K562 (cell line): ENCODE results near the gene KAT6B. TPM values are rescaled to one million over a fixed set of nuclear protein-coding genes. Genes with fewer than 3 reads are reported as not detected.

ENCODE experiments used
- ATAC-seq: fragments of 200-7000 bp; cut with Tn5 transposase; 3 replicates; pipeline ENCODE4 v1.9.1; 2020; ENCODE audit warnings: moderate library complexity
- BruUV-seq: library from RNA; stranded (reverse); fragments of 400-500 nt; replicated peaks from 2 replicates; lab custom pipeline; 2021; lab: Mats Ljungman, UMichigan
- CTCF ChIA-PET: fragments of 300-600 bp; formaldehyde crosslinking; extraction: SDS; loops from one replicate; lab custom pipeline; 2021; ENCODE audit warnings: low intra/inter-chr PET ratio; lab: Yijun Ruan, JAX
- POLR2A ChIA-PET: fragments of 300-600, 350-650 bp; sonication (Branson Sonifier 250); formaldehyde crosslinking; extraction: SDS; loops from one replicate; lab custom pipeline; 2021; ENCODE audit warnings: antibody characterized with exemption, inconsistent platforms; lab: Yijun Ruan, JAX
- DNase-seq, 4 experiments: peaks; one replicate each; pipeline versions ENCODE4 v3.0.0 to v3.0.0-alpha.2; 2011 to 2018; ENCODE audit warnings: low spot score in 3 of 4, mixed read lengths in 3 of 4; ENCODE audit errors: extremely low read depth in 1 of 4
- FAIRE-seq: peaks from 2 replicates; lab custom pipeline; 2011; peaks lifted over from hg19 to GRCh38; lab: Jason Lieb, UNC
- H2AFZ ChIP-seq: 2 replicates; pipeline ENCODE4 v1.6.0; 2011; ENCODE audit warnings: low read depth, low read length, control low read depth, inconsistent platforms
- H3K27ac ChIP-seq: fragments of 200-600 bp; 3 replicates; pipeline ENCODE4 v1.8.0; 2011; ENCODE audit warnings: low read depth, mild to moderate bottlenecking, control low read depth, inconsistent platforms, low read length, moderate library complexity, mixed read lengths; ENCODE audit errors: extremely low read depth
- H3K27me3 ChIP-seq, 2 experiments: fragments of 300-600 bp in 1 of 2; 2 replicates in 1 of 2; 3 replicates in 1 of 2; pipeline versions ENCODE4 v1.6.0 to v1.8.0; 2011; ENCODE audit warnings: inconsistent platforms in 2 of 2, low read length in 2 of 2, mild to moderate bottlenecking in 1 of 2, mixed read lengths in 1 of 2, moderate library complexity in 1 of 2; ENCODE audit not compliant: control insufficient read depth in 2 of 2, insufficient read depth in 2 of 2
- H3K36me3 ChIP-seq: fragments of 300-600 bp; 3 replicates; pipeline ENCODE4 v1.8.0; 2011; ENCODE audit warnings: mild to moderate bottlenecking, low read length, inconsistent platforms; ENCODE audit not compliant: control insufficient read depth, insufficient read depth
- H3K4me1 ChIP-seq, 2 experiments: fragments of 200-600 bp in 1 of 2; replicated peaks in 1 of 2; 2 replicates in 1 of 2; 3 replicates in 1 of 2; pipeline versions ENCODE4 v1.5.1 to v1.8.0; 2011; ENCODE audit warnings: inconsistent platforms in 2 of 2, low read length in 2 of 2, mild to moderate bottlenecking in 1 of 2, mixed read lengths in 1 of 2, moderate library complexity in 1 of 2; ENCODE audit not compliant: control insufficient read depth in 2 of 2, insufficient read depth in 2 of 2
- H3K4me2 ChIP-seq: 2 replicates; pipeline ENCODE4 v1.6.1; 2011; ENCODE audit warnings: low read length, control low read depth, inconsistent platforms, mixed read lengths; ENCODE audit not compliant: insufficient read depth
- H3K4me3 ChIP-seq: fragments of 200-600 bp; sonication (generic), shearing (Covaris generic); 2 replicates; pipeline ENCODE4 v1.5.1; 2016; ENCODE audit warnings: control low read depth, inconsistent platforms
- H3K79me2 ChIP-seq: fragments of 200-600 bp; 3 replicates; pipeline ENCODE4 v1.8.0; 2011; ENCODE audit warnings: low read length, inconsistent platforms; ENCODE audit not compliant: control insufficient read depth, insufficient read depth
- H3K9ac ChIP-seq, 2 experiments: 2 replicates each; pipeline versions ENCODE4 v1.6.0 to v1.6.1; 2011; ENCODE audit warnings: low read depth in 2 of 2, low read length in 2 of 2, control low read depth in 1 of 2, inconsistent platforms in 1 of 2, mild to moderate bottlenecking in 1 of 2, mixed read lengths in 1 of 2; ENCODE audit not compliant: insufficient read depth in 1 of 2
- H3K9me1 ChIP-seq: one replicate; pipeline ENCODE4 v1.6.0; 2011; ENCODE audit warnings: inconsistent platforms, mild to moderate bottlenecking, low read length, moderate library complexity; ENCODE audit not compliant: control insufficient read depth, insufficient read depth
- H3K9me3 ChIP-seq: replicated peaks from 2 replicates; pipeline ENCODE4 v1.5.1; 2011; ENCODE audit warnings: low read depth, low read length, inconsistent platforms; ENCODE audit not compliant: control insufficient read depth, insufficient read depth
- H4K20me1 ChIP-seq: replicated peaks from 2 replicates; pipeline ENCODE4 v1.6.1; 2011; ENCODE audit warnings: low read length, inconsistent platforms, mixed read lengths; ENCODE audit not compliant: control insufficient read depth, insufficient read depth
- ELF4 ChIP-seq: fragments of 450-650 bp; formaldehyde crosslinking; IDR thresholded peaks from 2 replicates; pipeline ENCODE4 v1.4.0; 2022; ENCODE audit warnings: missing genetic modification characterization
- JUND ChIP-seq, 2 experiments: IDR thresholded peaks; 2 replicates in 1 of 2; 3 replicates in 1 of 2; pipeline ENCODE4 v1.6.1; 2011; ENCODE audit warnings: borderline replicate concordance in 2 of 2, low read depth in 2 of 2, low read length in 2 of 2, improper control_type of control experiment in 1 of 2, missing biosample characterization in 1 of 2, missing genetic modification characterization in 1 of 2, missing genetic modification reagents in 1 of 2
- POLR2G ChIP-seq: fragments of 200-400 bp; formaldehyde crosslinking; IDR thresholded peaks from 2 replicates; pipeline ENCODE4 v1.6.1; 2017; ENCODE audit warnings: low read depth, mild to moderate bottlenecking, antibody characterized with exemption, low read length, moderate library complexity
- SMAD3 ChIP-seq: fragments of 450-650 bp; formaldehyde crosslinking; conservative IDR thresholded peaks from 2 replicates; pipeline ENCODE4 v1.4.0; 2020; ENCODE audit warnings: mild to moderate bottlenecking
- WGBS: fragments of 100-300 bp; shearing (Covaris generic); methylation state at CpG from one replicate; pipeline ENCODE4 v1.1.6; 2016; ENCODE audit warnings: low coverage, mixed read lengths; ENCODE audit not compliant: insufficient coverage; ENCODE audit errors: missing lambda C conversion rate; 5-methylcytosine and 5-hydroxymethylcytosine counted together
- in situ Hi-C: fragments of 300-500 bp; cut with MboI; formaldehyde crosslinking; loops from 4 replicates; pipeline ENCODE4 v1.15.0; 2018; ENCODE audit warnings: inconsistent platforms, mixed read lengths
- intact Hi-C: fragments of 100-400 bp; cut with micrococcal nuclease; formaldehyde crosslinking; loops from 2 replicates; pipeline ENCODE4 v1.14.2; 2022
- polyA plus RNA-seq, 8 experiments: library from polyadenylated mRNA; depleted of rRNA in 4 of 8; stranded (reverse) in 5 of 8; unstranded in 3 of 8; fragments of >200 nt; fragmentation: Nextera tagmentation in 2 of 8; fragmentation: Illumina TruSeq in 1 of 8; extraction: Ambion mirVana in 2 of 8; extraction: Trizol in 1 of 8; gene quantifications; 2 replicates each; pipeline versions ENCODE4 v1.2.1 to v1.2.3, GENCODE V29; 2011 to 2014; ENCODE audit warnings: inconsistent platforms in 1 of 8, missing spikeins in 1 of 8
- total RNA-seq, 7 experiments: library from RNA; depleted of rRNA in 6 of 7; stranded (reverse); fragments of >200 nt in 6 of 7; fragmentation: Illumina TruSeq in 2 of 7; extraction: Trizol in 2 of 7; gene quantifications; 2 replicates each; pipeline versions ENCODE4 v1.2.1 to v1.2.3, GENCODE V29; 2011 to 2021; ENCODE audit warnings: low replicate concordance in 1 of 7
- TF ChIP-seq, protein P1 (sequence below): IDR thresholded peaks from 2 replicates; pipeline ENCODE4 v1.6.1; 2016; ENCODE audit warnings: missing genetic modification characterization, missing compliant biosample characterization
- TF ChIP-seq, protein P2 (sequence below): sonication (generic); formaldehyde crosslinking; IDR thresholded peaks from 2 replicates; pipeline ENCODE4 v1.8.1; 2022; ENCODE audit warnings: missing genetic modification reagents

Gene KAT6B
- total and polyA plus RNA-seq, 9 of the 15 experiments (the other 6 are each of a cell fraction or from before 2014, with no cell fraction given) = 1.4 to 9.2 (median 6.8) TPM

GRCh38 chr10:75076348-75076747 lies 249.9 kb downstream of the KAT6B start:
- H3K9ac ChIP-seq = no peak overlapping the region
- ChIA-PET CTCF (interaction anchor here (0.6 kb wide), 1 partner anchor 11 kb away, joined by 3 read pairs; no protein-coding TSS in a partner anchor), POLR2A (interaction anchor here (0.6 to 2.1 kb wide), 6 partner anchors 9 to 948 kb away, joined by 3 to 6 read pairs (median 4); no protein-coding TSS in a partner anchor)
- no peaks in the 10 kb centered on the region for H3K9me1 ChIP-seq
- H2AFZ ChIP-seq = peak overlapping the region; percentile 35; the same call in 1 of the 2 replicates
- FAIRE-seq = no peak
- BruUV-seq = no TSS peak
- no peak overlapping the region for H3K4me3 ChIP-seq
- no peak for DNase-seq
- in situ Hi-C loops = no loop called here
- peak; percentile 40 for ATAC-seq
- intact Hi-C loops = no loop called here
- TF ChIP-seq ELF4 (CRISPR knock-in tag) (no peak), POLR2G (no peak), SMAD3 (CRISPR knock-in tag) (no peak), JUND (IDR thresholded peaks at IDR 0.05; ENCODE audit: borderline replicate concordance, low read depth, low read length) (no peak), JUND (tag; IDR thresholded peaks at IDR 0.05; ENCODE audit: borderline replicate concordance, low read depth, low read length) (no peak)
- TF ChIP-seq, protein P1, sequence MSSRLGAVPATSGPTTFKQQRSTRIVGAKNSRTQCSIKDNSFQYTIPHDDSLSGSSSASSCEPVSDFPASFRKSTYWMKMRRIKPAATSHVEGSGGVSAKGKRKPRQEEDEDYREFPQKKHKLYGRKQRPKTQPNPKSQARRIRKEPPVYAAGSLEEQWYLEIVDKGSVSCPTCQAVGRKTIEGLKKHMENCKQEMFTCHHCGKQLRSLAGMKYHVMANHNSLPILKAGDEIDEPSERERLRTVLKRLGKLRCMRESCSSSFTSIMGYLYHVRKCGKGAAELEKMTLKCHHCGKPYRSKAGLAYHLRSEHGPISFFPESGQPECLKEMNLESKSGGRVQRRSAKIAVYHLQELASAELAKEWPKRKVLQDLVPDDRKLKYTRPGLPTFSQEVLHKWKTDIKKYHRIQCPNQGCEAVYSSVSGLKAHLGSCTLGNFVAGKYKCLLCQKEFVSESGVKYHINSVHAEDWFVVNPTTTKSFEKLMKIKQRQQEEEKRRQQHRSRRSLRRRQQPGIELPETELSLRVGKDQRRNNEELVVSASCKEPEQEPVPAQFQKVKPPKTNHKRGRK (tag) = no peak
- TF ChIP-seq, protein P2, sequence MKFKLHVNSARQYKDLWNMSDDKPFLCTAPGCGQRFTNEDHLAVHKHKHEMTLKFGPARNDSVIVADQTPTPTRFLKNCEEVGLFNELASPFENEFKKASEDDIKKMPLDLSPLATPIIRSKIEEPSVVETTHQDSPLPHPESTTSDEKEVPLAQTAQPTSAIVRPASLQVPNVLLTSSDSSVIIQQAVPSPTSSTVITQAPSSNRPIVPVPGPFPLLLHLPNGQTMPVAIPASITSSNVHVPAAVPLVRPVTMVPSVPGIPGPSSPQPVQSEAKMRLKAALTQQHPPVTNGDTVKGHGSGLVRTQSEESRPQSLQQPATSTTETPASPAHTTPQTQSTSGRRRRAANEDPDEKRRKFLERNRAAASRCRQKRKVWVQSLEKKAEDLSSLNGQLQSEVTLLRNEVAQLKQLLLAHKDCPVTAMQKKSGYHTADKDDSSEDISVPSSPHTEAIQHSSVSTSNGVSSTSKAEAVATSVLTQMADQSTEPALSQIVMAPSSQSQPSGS = no peak
- H4K20me1 ChIP-seq = no peaks in the 10 kb centered on the region
- H3K4me2 ChIP-seq = no peak overlapping the region
- H3K27ac ChIP-seq = no peak overlapping the region
- H3K9me3 ChIP-seq = no peaks in the 10 kb centered on the region
- WGBS = 16% methylated on average over 6 of the region's 6 CpGs
- H3K27me3 ChIP-seq = no peaks in the 10 kb centered on the region; a peak in 1 of 5 replicates
- no peaks in the 10 kb centered on the region for H3K36me3 ChIP-seq
- H3K4me1 ChIP-seq = peaks cover 0 to 4% of the 10 kb centered on the region in 2 experiments; a peak in 1 of 5 replicates
- no peaks in the 10 kb centered on the region for H3K79me2 ChIP-seq
